DOHH2 (cell line): ENCODE measurements around the gene TIGIT.

Experiments used
- H3F3A ChIP-seq: fragments of 200-600 bp; sonication (generic), shearing (Covaris generic); 2 replicates; pipeline ENCODE4 v1.6.0; 2016; ENCODE audit warnings: antibody characterized with exemption, mild to moderate bottlenecking; ENCODE audit not compliant: control insufficient read depth, insufficient read depth
- H3K27ac ChIP-seq: fragments of 200-600 bp; sonication (generic); 2 replicates; pipeline ENCODE4 v1.5.1; 2014; ENCODE audit warnings: low read depth, mild to moderate bottlenecking, low read length, moderate library complexity
- H3K27me3 ChIP-seq: fragments of 200-600 bp; sonication (generic); 2 replicates; pipeline ENCODE4 v1.6.1; 2014; ENCODE audit warnings: mild to moderate bottlenecking, low read length, mixed read lengths; ENCODE audit not compliant: control insufficient read depth
- H3K36me3 ChIP-seq: fragments of 200-600 bp; sonication (generic); 2 replicates; pipeline ENCODE4 v1.6.1; 2014; ENCODE audit warnings: mild to moderate bottlenecking, low read length, moderate library complexity, mixed read lengths; ENCODE audit not compliant: control insufficient read depth
- H3K4me1 ChIP-seq: fragments of 200-600 bp; sonication (generic); 2 replicates; pipeline ENCODE4 v1.6.1; 2014; ENCODE audit warnings: mild to moderate bottlenecking, low read length, mixed read lengths; ENCODE audit not compliant: control insufficient read depth
- H3K4me2 ChIP-seq: fragments of 200-600 bp; sonication (generic); 2 replicates; pipeline ENCODE4 v1.6.0; 2014; ENCODE audit warnings: mild to moderate bottlenecking, low read length, moderate library complexity
- H3K4me3 ChIP-seq: fragments of 200-600 bp; sonication (generic); 2 replicates; pipeline ENCODE4 v1.5.1; 2014; ENCODE audit warnings: mild to moderate bottlenecking, low read length, mixed read lengths
- H3K79me2 ChIP-seq: fragments of 200-600 bp; sonication (generic); 2 replicates; pipeline ENCODE4 v1.6.1; 2014; ENCODE audit warnings: mild to moderate bottlenecking, low read length, mixed read lengths; ENCODE audit not compliant: control insufficient read depth
- H3K9me2 ChIP-seq: fragments of 200-600 bp; sonication (generic); replicated peaks from 2 replicates; pipeline ENCODE4 v1.6.1; 2014; ENCODE audit warnings: mild to moderate bottlenecking, low read length, mixed read lengths; ENCODE audit not compliant: control insufficient read depth
- H3K9me3 ChIP-seq: fragments of 200-600 bp; sonication (generic); 2 replicates; pipeline ENCODE4 v1.6.1; 2014; ENCODE audit warnings: antibody characterized with exemption, low read length, mixed read lengths; ENCODE audit not compliant: control insufficient read depth, insufficient read depth
- H4K20me1 ChIP-seq: fragments of 200-600 bp; sonication (generic); 2 replicates; pipeline ENCODE4 v1.6.0; 2014; ENCODE audit warnings: low read depth, mild to moderate bottlenecking, antibody characterized with exemption, low read length, moderate library complexity; ENCODE audit not compliant: control insufficient read depth, insufficient read depth
- CTCF ChIP-seq: fragments of 200-600 bp; sonication (generic); IDR thresholded peaks from one replicate; pipeline ENCODE4 v1.5.1; 2014; ENCODE audit warnings: antibody characterized with exemption, mild to moderate bottlenecking, low read depth, low read length; ENCODE audit not compliant: poor library complexity, severe bottlenecking
- EZH2phosphoT487 ChIP-seq: fragments of 200-600 bp; sonication (generic); IDR thresholded peaks from 2 replicates; pipeline ENCODE4 v1.6.1; 2017; ENCODE audit warnings: borderline replicate concordance, mild to moderate bottlenecking, antibody characterized with exemption, low read length, moderate library complexity, mixed read lengths

TIGIT gene

GRCh38 chr3:114318295-114318694, 24.5 kb downstream of the TIGIT start:
- Histone ChIP-seq H3K9me2 (no peaks in the 10 kb centered on the region), H3K79me2 (no peaks in the 10 kb centered on the region), H4K20me1 (no peaks in the 10 kb centered on the region), H3K4me1 (no peaks in the 10 kb centered on the region), H3K27ac (no peak overlapping the region), H3K27me3 (no peaks in the 10 kb centered on the region), H3K4me2 (no peak overlapping the region), H3K9me3 (no peaks in the 10 kb centered on the region), H3F3A (no peaks in the 10 kb centered on the region), H3K4me3 (no peak overlapping the region), H3K36me3 (no peaks in the 10 kb centered on the region)
- TF ChIP-seq CTCF (no peak), EZH2phosphoT487 (no peak)

GRCh38 chr3:114319453-114319852, 25.6 kb downstream of the TIGIT start:
- Histone ChIP-seq H3K27ac (no peak overlapping the region), H3F3A (no peaks in the 10 kb centered on the region), H3K36me3 (no peaks in the 10 kb centered on the region), H3K4me2 (no peak overlapping the region), H4K20me1 (no peaks in the 10 kb centered on the region), H3K9me3 (no peaks in the 10 kb centered on the region), H3K27me3 (no peaks in the 10 kb centered on the region), H3K9me2 (no peaks in the 10 kb centered on the region), H3K79me2 (no peaks in the 10 kb centered on the region), H3K4me3 (no peak overlapping the region), H3K4me1 (no peaks in the 10 kb centered on the region)
- TF ChIP-seq CTCF (no peak), EZH2phosphoT487 (no peak)

- Histone ChIP-seq H3K9me3 (no peaks in the 10 kb centered on the region), H3K79me2 (no peaks in the 10 kb centered on the region), H3K9me2 (no peaks in the 10 kb centered on the region), H3F3A (no peaks in the 10 kb centered on the region), H3K27ac (no peak overlapping the region), H3K4me1 (no peaks in the 10 kb centered on the region), H3K36me3 (no peaks in the 10 kb centered on the region), H3K4me2 (no peak overlapping the region), H3K4me3 (no peak overlapping the region), H4K20me1 (no peaks in the 10 kb centered on the region), H3K27me3 (no peaks in the 10 kb centered on the region)
- TF ChIP-seq EZH2phosphoT487 (no peak), CTCF (no peak)
Observed at GRCh38 chr3:114320246-114320645, 26.4 kb downstream of the TIGIT start.
